ENCODE results near the gene ERBB2. TPM values are rescaled to one million over a fixed set of nuclear protein-coding genes. Genes with fewer than 3 reads are reported as not detected.
A peak's percentile ranks its signal among the peaks of the same experiment; 100 is the strongest.

The ERBB2 gene
- total and polyA plus RNA-seq, 5 donors from 2014 or later: 0.36 to 5.5 (median 0.67) TPM

- Mint-ChIP-seq H3K36me3 (peaks cover 14% of the 10 kb centered on the region), H3K9me3 (no peaks in the 10 kb centered on the region), H3K4me3 (no peak overlapping the region), H3K27me3 (peaks cover 23% of the 10 kb centered on the region), H3K4me1 (peaks cover 0 to 25% (median 3%) of the 10 kb centered on the region in 4 donors), H3K27ac (no peak overlapping the region)
- Histone ChIP-seq H3K4me1 (ENCODE audit: control insufficient read depth, insufficient read depth, low read length, poor library complexity, severe bottlenecking) (peaks cover 9% of the 10 kb centered on the region), H3K4me3 (ENCODE audit: low read depth, low read length) (no peak overlapping the region), H3K27ac (ENCODE audit: insufficient read depth, low read length, poor library complexity, severe bottlenecking) (no peak overlapping the region), H3K9me3 (ENCODE audit: control insufficient read depth in 2 of 2, low read length in 2 of 2) (no peaks in the 10 kb centered on the region), H3K27me3 (ENCODE audit: control insufficient read depth, insufficient read depth, low read length) (peaks cover 5% of the 10 kb centered on the region), H3K36me3 (ENCODE audit: control insufficient read depth, insufficient read depth, low read length) (peaks cover 37% of the 10 kb centered on the region)
- no peak for DNase-seq
- ATAC-seq (ENCODE audit: low read depth in 2 of 2): no peak
Measured at GRCh38 chr17:39662551-39663339, 37.1 kb upstream of the ERBB2 start.

DNA sequence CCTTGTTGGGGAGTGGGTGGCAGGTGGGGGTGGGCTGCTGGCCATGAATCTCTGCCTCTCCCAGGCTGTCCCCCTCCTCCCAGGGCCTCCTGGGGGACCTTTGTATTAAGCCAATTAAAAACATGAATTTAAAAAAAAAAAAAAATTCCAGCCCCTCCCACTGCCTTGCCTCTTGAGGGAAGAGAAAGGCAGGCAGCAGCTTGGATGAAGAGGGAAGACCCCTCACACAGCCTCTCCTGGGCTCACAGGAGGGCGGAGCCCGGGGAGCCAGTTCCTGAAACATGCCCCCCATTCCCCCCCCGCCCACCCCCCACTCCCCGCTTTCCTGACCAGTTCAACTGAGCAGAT lies 36.5 kb upstream of the ERBB2 start:
- no peak for ATAC-seq (ENCODE audit: low read depth in 2 of 2)
- no peak overlapping the region for H3K27ac Mint-ChIP-seq
- no peaks in the 10 kb centered on the region for H3K9me3 ChIP-seq (ENCODE audit: control insufficient read depth in 2 of 2, low read length in 2 of 2)
- H3K4me1 ChIP-seq (ENCODE audit: control insufficient read depth, insufficient read depth, low read length, poor library complexity, severe bottlenecking): peaks cover 15% of the 10 kb centered on the region
- H3K4me3 Mint-ChIP-seq: no peak overlapping the region
- H3K36me3 Mint-ChIP-seq: peaks cover 11% of the 10 kb centered on the region
- no peak overlapping the region for H3K27ac ChIP-seq (ENCODE audit: insufficient read depth, low read length, poor library complexity, severe bottlenecking)
- H3K4me1 Mint-ChIP-seq: peaks cover 0 to 23% (median 3%) of the 10 kb centered on the region in 4 donors
- H3K27me3 Mint-ChIP-seq: peaks cover 24% of the 10 kb centered on the region
- peaks cover 5% of the 10 kb centered on the region for H3K27me3 ChIP-seq (ENCODE audit: control insufficient read depth, insufficient read depth, low read length)
- peaks cover 34% of the 10 kb centered on the region for H3K36me3 ChIP-seq (ENCODE audit: control insufficient read depth, insufficient read depth, low read length)
- DNase-seq: no peak
- H3K4me3 ChIP-seq (ENCODE audit: low read depth, low read length): no peak overlapping the region
- H3K9me3 Mint-ChIP-seq: no peaks in the 10 kb centered on the region

- no peak overlapping the region for H3K27ac ChIP-seq (ENCODE audit: insufficient read depth, low read length, poor library complexity, severe bottlenecking)
- peaks cover 0 to 25% (median 8%) of the 10 kb centered on the region in 4 donors for H3K4me1 Mint-ChIP-seq
- peak overlapping the region in 1 of 3 donors; percentile 60 for H3K27ac Mint-ChIP-seq
- H3K9me3 Mint-ChIP-seq: no peaks in the 10 kb centered on the region
- ATAC-seq (ENCODE audit: low read depth in 2 of 2) (no peak), DNase-seq (no peak)
- H3K4me3 Mint-ChIP-seq: no peak overlapping the region
- peaks cover 29% of the 10 kb centered on the region for H3K36me3 ChIP-seq (ENCODE audit: control insufficient read depth, insufficient read depth, low read length)
- peaks cover 7% of the 10 kb centered on the region for H3K27me3 ChIP-seq (ENCODE audit: control insufficient read depth, insufficient read depth, low read length)
- H3K27me3 Mint-ChIP-seq: peaks cover 31% of the 10 kb centered on the region
- H3K9me3 ChIP-seq (ENCODE audit: control insufficient read depth in 2 of 2, low read length in 2 of 2): no peaks in the 10 kb centered on the region
- no peak overlapping the region for H3K4me3 ChIP-seq (ENCODE audit: low read depth, low read length)
- peaks cover 20% of the 10 kb centered on the region for H3K4me1 ChIP-seq (ENCODE audit: control insufficient read depth, insufficient read depth, low read length, poor library complexity, severe bottlenecking)
- H3K36me3 Mint-ChIP-seq: peaks cover 8% of the 10 kb centered on the region
Measured at GRCh38 chr17:39663688-39664580, 35.9 kb upstream of the ERBB2 start.

GRCh38 chr17:39664581-39665561 lies 35.0 kb upstream of the ERBB2 start, which contains the start of gene TCAP:
Gene TCAP, plus strand, starts transcription at chr17:39665349. Its CDS starts 11 bp downstream, at chr17:39665360.
- Mint-ChIP-seq H3K27me3 (peaks cover 35% of the 10 kb centered on the region), H3K4me1 (peaks cover 0 to 25% (median 8%) of the 10 kb centered on the region in 4 donors), H3K4me3 (peak within 1 kb of the TSS in 3 of 4 donors; percentile 34 to 67 (median 38)), H3K9me3 (no peaks in the 10 kb centered on the region), H3K27ac (peak within 1 kb of the TSS; percentile 38 to 60 (median 55)), H3K36me3 (peaks cover 8% of the 10 kb centered on the region)
- Histone ChIP-seq H3K27ac (ENCODE audit: insufficient read depth, low read length, poor library complexity, severe bottlenecking) (no peak within 1 kb of the TSS), H3K4me1 (ENCODE audit: control insufficient read depth, insufficient read depth, low read length, poor library complexity, severe bottlenecking) (peaks cover 20% of the 10 kb centered on the region), H3K36me3 (ENCODE audit: control insufficient read depth, insufficient read depth, low read length) (peaks cover 23% of the 10 kb centered on the region), H3K9me3 (ENCODE audit: control insufficient read depth in 2 of 2, low read length in 2 of 2) (no peaks in the 10 kb centered on the region), H3K4me3 (ENCODE audit: low read depth, low read length) (no peak within 1 kb of the TSS), H3K27me3 (ENCODE audit: control insufficient read depth, insufficient read depth, low read length) (peaks cover 7% of the 10 kb centered on the region)
- no peak for ATAC-seq (ENCODE audit: low read depth in 2 of 2)
- DNase-seq: no peak

DNA sequence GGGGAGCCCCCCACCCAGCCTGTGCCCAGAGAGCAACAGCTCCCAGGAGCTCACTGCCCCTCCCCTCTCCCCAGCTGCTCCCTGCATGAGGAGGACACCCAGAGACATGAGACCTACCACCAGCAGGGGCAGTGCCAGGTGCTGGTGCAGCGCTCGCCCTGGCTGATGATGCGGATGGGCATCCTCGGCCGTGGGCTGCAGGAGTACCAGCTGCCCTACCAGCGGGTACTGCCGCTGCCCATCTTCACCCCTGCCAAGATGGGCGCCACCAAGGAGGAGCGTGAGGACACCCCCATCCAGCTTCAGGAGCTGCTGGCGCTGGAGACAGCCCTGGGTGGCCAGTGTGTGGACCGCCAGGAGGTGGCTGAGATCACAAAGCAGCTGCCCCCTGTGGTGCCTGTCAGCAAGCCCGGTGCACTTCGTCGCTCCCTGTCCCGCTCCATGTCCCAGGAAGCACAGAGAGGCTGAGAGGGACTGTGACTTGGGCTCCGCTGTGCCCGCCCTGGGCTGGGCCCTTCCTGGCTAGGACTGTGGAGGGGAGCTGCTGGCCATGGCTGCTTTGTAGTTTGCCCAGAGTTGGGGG lies 34.1 kb upstream of the ERBB2 start:
- DNase-seq (no peak), ATAC-seq (ENCODE audit: low read depth in 2 of 2) (peak; percentile 19 to 30)
- H3K36me3 Mint-ChIP-seq: peaks cover 8% of the 10 kb centered on the region
- Histone ChIP-seq H3K4me1 (ENCODE audit: control insufficient read depth, insufficient read depth, low read length, poor library complexity, severe bottlenecking) (peaks cover 20% of the 10 kb centered on the region), H3K27ac (ENCODE audit: insufficient read depth, low read length, poor library complexity, severe bottlenecking) (no peak overlapping the region), H3K27me3 (ENCODE audit: control insufficient read depth, insufficient read depth, low read length) (peaks cover 7% of the 10 kb centered on the region), H3K9me3 (ENCODE audit: control insufficient read depth in 2 of 2, low read length in 2 of 2) (no peaks in the 10 kb centered on the region), H3K36me3 (ENCODE audit: control insufficient read depth, insufficient read depth, low read length) (peaks cover 15% of the 10 kb centered on the region), H3K4me3 (ENCODE audit: low read depth, low read length) (no peak overlapping the region)
- peak overlapping the region in 1 of 3 donors; percentile 55 for H3K27ac Mint-ChIP-seq
- peak overlapping the region in 2 of 4 donors; percentile 38 to 67 for H3K4me3 Mint-ChIP-seq
- no peaks in the 10 kb centered on the region for H3K9me3 Mint-ChIP-seq
- H3K4me1 Mint-ChIP-seq: peaks cover 0 to 25% (median 8%) of the 10 kb centered on the region in 4 donors
- H3K27me3 Mint-ChIP-seq: peaks cover 40% of the 10 kb centered on the region

- no peak overlapping the region for H3K27ac ChIP-seq (ENCODE audit: insufficient read depth, low read length, poor library complexity, severe bottlenecking)
- H3K9me3 ChIP-seq (ENCODE audit: control insufficient read depth in 2 of 2, low read length in 2 of 2): no peaks in the 10 kb centered on the region
- no peak overlapping the region for H3K4me3 ChIP-seq (ENCODE audit: low read depth, low read length)
- peak overlapping the region in 3 of 4 donors; percentile 34 to 50 (median 38) for H3K4me3 Mint-ChIP-seq
- peaks cover 40% of the 10 kb centered on the region for H3K27me3 Mint-ChIP-seq
- H3K27me3 ChIP-seq (ENCODE audit: control insufficient read depth, insufficient read depth, low read length): peaks cover 7% of the 10 kb centered on the region
- peaks cover 10% of the 10 kb centered on the region for H3K36me3 ChIP-seq (ENCODE audit: control insufficient read depth, insufficient read depth, low read length)
- DNase-seq (no peak), ATAC-seq (ENCODE audit: low read depth in 2 of 2) (no peak)
- peaks cover 4% of the 10 kb centered on the region for H3K36me3 Mint-ChIP-seq
- no peaks in the 10 kb centered on the region for H3K9me3 Mint-ChIP-seq
- H3K4me1 ChIP-seq (ENCODE audit: control insufficient read depth, insufficient read depth, low read length, poor library complexity, severe bottlenecking): peaks cover 20% of the 10 kb centered on the region
- H3K27ac Mint-ChIP-seq: no peak overlapping the region
- peaks cover 0 to 25% (median 8%) of the 10 kb centered on the region in 4 donors for H3K4me1 Mint-ChIP-seq
Measured at GRCh38 chr17:39666231-39666600, 33.6 kb upstream of the ERBB2 start.

Measured in CD4-positive, CD25-positive, alpha-beta regulatory T cell (primary cell).